Measurements from ENCODE around the gene CYBC1.
A peak's percentile ranks its signal among the peaks of the same experiment; 100 is the strongest.

Gene CYBC1

DNA sequence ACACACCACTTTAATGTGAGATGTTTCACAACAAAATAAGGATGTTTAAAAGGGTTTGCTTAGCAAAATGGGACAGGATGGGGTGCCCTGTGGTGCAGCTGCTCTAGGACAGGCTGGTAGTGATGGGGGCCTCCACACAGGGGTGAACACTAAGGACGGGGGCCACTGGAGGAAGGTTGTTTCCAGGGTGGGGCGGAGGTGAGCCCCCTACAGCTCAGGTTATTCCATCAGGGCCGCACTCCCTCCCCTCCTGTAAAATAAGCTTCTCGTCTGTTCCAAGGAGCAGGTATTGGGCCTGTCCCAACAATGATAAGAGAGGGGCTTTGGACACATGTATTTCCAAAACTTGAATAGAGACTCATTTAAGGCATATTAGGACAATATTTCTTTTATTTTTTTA is 34.3 kb downstream of the CYBC1 start:
- no peaks in the 10 kb centered on the region for H3K79me2 ChIP-seq (ENCODE audit: insufficient read depth, low read length)
- no peaks in the 10 kb centered on the region for H4K20me1 ChIP-seq (ENCODE audit: insufficient read depth, low read length)
- no peaks in the 10 kb centered on the region for H3K9me2 ChIP-seq (ENCODE audit: low read depth, low read length)
- H3K4me1 ChIP-seq (ENCODE audit: insufficient read depth, low read length, severe bottlenecking) = peaks cover 21% of the 10 kb centered on the region
- H3F3A ChIP-seq (ENCODE audit: insufficient read depth, low read length) = no peaks in the 10 kb centered on the region
- H3K9ac ChIP-seq (ENCODE audit: low read length) = no peak overlapping the region
- no peaks in the 10 kb centered on the region for H3K27me3 ChIP-seq (ENCODE audit: insufficient read depth, low read length)
- TF ChIP-seq EZH2 (IDR thresholded peaks at IDR 0.05; ENCODE audit: borderline replicate concordance, low read length) (no peak), CTCF (IDR thresholded peaks at IDR 0.05; ENCODE audit: low read length) (no peak)
- H3K4me3 ChIP-seq (ENCODE audit: low read depth, low read length, poor library complexity, severe bottlenecking) = no peak overlapping the region
- H2AFZ ChIP-seq (ENCODE audit: low read length) = no peak overlapping the region
- no peaks in the 10 kb centered on the region for H3K9me3 ChIP-seq (ENCODE audit: low read length)
- H3K4me2 ChIP-seq (ENCODE audit: low read length) = no peak overlapping the region
- peaks cover 12% of the 10 kb centered on the region for H3K36me3 ChIP-seq (ENCODE audit: insufficient read depth, low read length)
- no peak overlapping the region for H3K27ac ChIP-seq (ENCODE audit: low read depth, low read length, poor library complexity, severe bottlenecking)

- no peak overlapping the region for H3K4me2 ChIP-seq (ENCODE audit: low read length)
- no peaks in the 10 kb centered on the region for H3F3A ChIP-seq (ENCODE audit: insufficient read depth, low read length)
- H3K4me1 ChIP-seq (ENCODE audit: insufficient read depth, low read length, severe bottlenecking) = peaks cover 21% of the 10 kb centered on the region
- no peak overlapping the region for H3K4me3 ChIP-seq (ENCODE audit: low read depth, low read length, poor library complexity, severe bottlenecking)
- H3K27ac ChIP-seq (ENCODE audit: low read depth, low read length, poor library complexity, severe bottlenecking) = no peak overlapping the region
- H3K36me3 ChIP-seq (ENCODE audit: insufficient read depth, low read length) = peaks cover 7% of the 10 kb centered on the region
- H3K9me3 ChIP-seq (ENCODE audit: low read length) = no peaks in the 10 kb centered on the region
- H4K20me1 ChIP-seq (ENCODE audit: insufficient read depth, low read length) = no peaks in the 10 kb centered on the region
- TF ChIP-seq CTCF (IDR thresholded peaks at IDR 0.05; ENCODE audit: low read length) = no peak
- TF ChIP-seq EZH2 (IDR thresholded peaks at IDR 0.05; ENCODE audit: borderline replicate concordance, low read length) = no peak
- no peak overlapping the region for H2AFZ ChIP-seq (ENCODE audit: low read length)
- H3K79me2 ChIP-seq (ENCODE audit: insufficient read depth, low read length) = no peaks in the 10 kb centered on the region
- no peaks in the 10 kb centered on the region for H3K27me3 ChIP-seq (ENCODE audit: insufficient read depth, low read length)
- H3K9me2 ChIP-seq (ENCODE audit: low read depth, low read length) = no peaks in the 10 kb centered on the region
- no peak overlapping the region for H3K9ac ChIP-seq (ENCODE audit: low read length)
Measured at GRCh38 chr17:82415786-82416185, 34.8 kb downstream of the CYBC1 start.

DNA sequence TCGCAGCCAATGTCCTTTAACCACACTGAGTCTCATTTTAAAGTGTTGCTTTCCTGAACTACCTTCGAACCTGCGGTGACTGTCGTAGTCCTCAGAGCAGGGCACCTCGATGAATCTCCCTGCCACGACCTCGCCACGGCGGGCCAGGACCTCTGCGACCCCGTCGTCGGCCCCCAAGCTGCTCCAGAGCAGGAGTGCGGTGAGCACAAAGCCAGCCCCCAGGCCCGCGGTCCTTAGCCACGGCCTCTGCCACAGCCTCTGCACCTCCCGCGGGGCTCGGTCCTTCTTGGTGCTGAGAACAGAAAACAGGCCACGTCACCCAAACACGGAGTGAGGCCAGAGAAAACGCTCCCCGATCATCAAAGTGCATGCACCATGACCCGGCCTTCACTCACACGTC is 35.2 kb downstream of the CYBC1 start:
- Histone ChIP-seq H3K36me3 (ENCODE audit: insufficient read depth, low read length) (peaks cover 6% of the 10 kb centered on the region; the same call in 1 of the 2 replicates), H3K9me2 (ENCODE audit: low read depth, low read length) (no peaks in the 10 kb centered on the region), H3F3A (ENCODE audit: insufficient read depth, low read length) (no peaks in the 10 kb centered on the region), H4K20me1 (ENCODE audit: insufficient read depth, low read length) (no peaks in the 10 kb centered on the region), H2AFZ (ENCODE audit: low read length) (no peak overlapping the region), H3K79me2 (ENCODE audit: insufficient read depth, low read length) (no peaks in the 10 kb centered on the region), H3K27ac (ENCODE audit: low read depth, low read length, poor library complexity, severe bottlenecking) (no peak overlapping the region), H3K4me2 (ENCODE audit: low read length) (no peak overlapping the region), H3K4me3 (ENCODE audit: low read depth, low read length, poor library complexity, severe bottlenecking) (no peak overlapping the region), H3K9me3 (ENCODE audit: low read length) (no peaks in the 10 kb centered on the region), H3K9ac (ENCODE audit: low read length) (no peak overlapping the region), H3K4me1 (ENCODE audit: insufficient read depth, low read length, severe bottlenecking) (peaks cover 21% of the 10 kb centered on the region), H3K27me3 (ENCODE audit: insufficient read depth, low read length) (no peaks in the 10 kb centered on the region)
- no peak for TF ChIP-seq EZH2 (IDR thresholded peaks at IDR 0.05; ENCODE audit: borderline replicate concordance, low read length)

- Histone ChIP-seq H3K4me3 (ENCODE audit: low read depth, low read length, poor library complexity, severe bottlenecking) (no peak overlapping the region), H3K4me2 (ENCODE audit: low read length) (peak overlapping the region; percentile 16; the same call in 1 of the 2 replicates), H3K79me2 (ENCODE audit: insufficient read depth, low read length) (no peaks in the 10 kb centered on the region), H3K36me3 (ENCODE audit: insufficient read depth, low read length) (peaks cover 6% of the 10 kb centered on the region; the same call in 1 of the 2 replicates), H3K9ac (ENCODE audit: low read length) (no peak overlapping the region), H3K9me3 (ENCODE audit: low read length) (no peaks in the 10 kb centered on the region), H3F3A (ENCODE audit: insufficient read depth, low read length) (no peaks in the 10 kb centered on the region), H4K20me1 (ENCODE audit: insufficient read depth, low read length) (no peaks in the 10 kb centered on the region), H3K27ac (ENCODE audit: low read depth, low read length, poor library complexity, severe bottlenecking) (no peak overlapping the region), H2AFZ (ENCODE audit: low read length) (no peak overlapping the region), H3K27me3 (ENCODE audit: insufficient read depth, low read length) (no peaks in the 10 kb centered on the region), H3K4me1 (ENCODE audit: insufficient read depth, low read length, severe bottlenecking) (peaks cover 16% of the 10 kb centered on the region), H3K9me2 (ENCODE audit: low read depth, low read length) (no peaks in the 10 kb centered on the region)
- TF ChIP-seq CTCF (IDR thresholded peaks at IDR 0.05; ENCODE audit: low read length) = peak; percentile 98
- TF ChIP-seq EZH2 (IDR thresholded peaks at IDR 0.05; ENCODE audit: borderline replicate concordance, low read length) = no peak
Measured at GRCh38 chr17:82414548-82415281, 35.8 kb downstream of the CYBC1 start.

Data from OCI-LY1 (cell line).